K562 (cell line): Measurements from ENCODE around the gene FGFRL1. TPM values are rescaled to one million over a fixed set of nuclear protein-coding genes. Genes with fewer than 3 reads are reported as not detected.
A peak's percentile ranks its signal among the peaks of the same experiment; 100 is the strongest.

Experiments
- ATAC-seq: fragments of 200-7000 bp; cut with Tn5 transposase; 3 replicates; pipeline ENCODE4 v1.9.1; 2020; ENCODE audit warnings: moderate library complexity
- BruUV-seq: library from RNA; stranded (reverse); fragments of 400-500 nt; replicated peaks from 2 replicates; lab custom pipeline; 2021; lab: Mats Ljungman, UMichigan
- CTCF ChIA-PET: fragments of 300-600 bp; formaldehyde crosslinking; extraction: SDS; loops from one replicate; lab custom pipeline; 2021; ENCODE audit warnings: low intra/inter-chr PET ratio; lab: Yijun Ruan, JAX
- POLR2A ChIA-PET: fragments of 300-600, 350-650 bp; sonication (Branson Sonifier 250); formaldehyde crosslinking; extraction: SDS; loops from one replicate; lab custom pipeline; 2021; ENCODE audit warnings: antibody characterized with exemption, inconsistent platforms; lab: Yijun Ruan, JAX
- DNase-seq, 4 experiments: peaks; one replicate each; pipeline versions ENCODE4 v3.0.0 to v3.0.0-alpha.2; 2011 to 2018; ENCODE audit warnings: low spot score in 3 of 4, mixed read lengths in 3 of 4; ENCODE audit errors: extremely low read depth in 1 of 4
- FAIRE-seq: peaks from 2 replicates; lab custom pipeline; 2011; peaks lifted over from hg19 to GRCh38; lab: Jason Lieb, UNC
- H2AFZ ChIP-seq: 2 replicates; pipeline ENCODE4 v1.6.0; 2011; ENCODE audit warnings: low read depth, low read length, control low read depth, inconsistent platforms
- H3K27ac ChIP-seq: fragments of 200-600 bp; 3 replicates; pipeline ENCODE4 v1.8.0; 2011; ENCODE audit warnings: low read depth, mild to moderate bottlenecking, control low read depth, inconsistent platforms, low read length, moderate library complexity, mixed read lengths; ENCODE audit errors: extremely low read depth
- H3K27me3 ChIP-seq, 2 experiments: fragments of 300-600 bp in 1 of 2; 2 replicates in 1 of 2; 3 replicates in 1 of 2; pipeline versions ENCODE4 v1.6.0 to v1.8.0; 2011; ENCODE audit warnings: inconsistent platforms in 2 of 2, low read length in 2 of 2, mild to moderate bottlenecking in 1 of 2, mixed read lengths in 1 of 2, moderate library complexity in 1 of 2; ENCODE audit not compliant: control insufficient read depth in 2 of 2, insufficient read depth in 2 of 2
- H3K36me3 ChIP-seq: fragments of 300-600 bp; 3 replicates; pipeline ENCODE4 v1.8.0; 2011; ENCODE audit warnings: mild to moderate bottlenecking, low read length, inconsistent platforms; ENCODE audit not compliant: control insufficient read depth, insufficient read depth
- H3K4me1 ChIP-seq, 2 experiments: fragments of 200-600 bp in 1 of 2; replicated peaks in 1 of 2; 2 replicates in 1 of 2; 3 replicates in 1 of 2; pipeline versions ENCODE4 v1.5.1 to v1.8.0; 2011; ENCODE audit warnings: inconsistent platforms in 2 of 2, low read length in 2 of 2, mild to moderate bottlenecking in 1 of 2, mixed read lengths in 1 of 2, moderate library complexity in 1 of 2; ENCODE audit not compliant: control insufficient read depth in 2 of 2, insufficient read depth in 2 of 2
- H3K4me2 ChIP-seq: 2 replicates; pipeline ENCODE4 v1.6.1; 2011; ENCODE audit warnings: low read length, control low read depth, inconsistent platforms, mixed read lengths; ENCODE audit not compliant: insufficient read depth
- H3K4me3 ChIP-seq: fragments of 200-600 bp; sonication (generic), shearing (Covaris generic); 2 replicates; pipeline ENCODE4 v1.5.1; 2016; ENCODE audit warnings: control low read depth, inconsistent platforms
- H3K79me2 ChIP-seq: fragments of 200-600 bp; 3 replicates; pipeline ENCODE4 v1.8.0; 2011; ENCODE audit warnings: low read length, inconsistent platforms; ENCODE audit not compliant: control insufficient read depth, insufficient read depth
- H3K9ac ChIP-seq, 2 experiments: 2 replicates each; pipeline versions ENCODE4 v1.6.0 to v1.6.1; 2011; ENCODE audit warnings: low read depth in 2 of 2, low read length in 2 of 2, control low read depth in 1 of 2, inconsistent platforms in 1 of 2, mild to moderate bottlenecking in 1 of 2, mixed read lengths in 1 of 2; ENCODE audit not compliant: insufficient read depth in 1 of 2
- H3K9me1 ChIP-seq: one replicate; pipeline ENCODE4 v1.6.0; 2011; ENCODE audit warnings: inconsistent platforms, mild to moderate bottlenecking, low read length, moderate library complexity; ENCODE audit not compliant: control insufficient read depth, insufficient read depth
- H3K9me3 ChIP-seq: replicated peaks from 2 replicates; pipeline ENCODE4 v1.5.1; 2011; ENCODE audit warnings: low read depth, low read length, inconsistent platforms; ENCODE audit not compliant: control insufficient read depth, insufficient read depth
- H4K20me1 ChIP-seq: replicated peaks from 2 replicates; pipeline ENCODE4 v1.6.1; 2011; ENCODE audit warnings: low read length, inconsistent platforms, mixed read lengths; ENCODE audit not compliant: control insufficient read depth, insufficient read depth
- RBFOX2 ChIP-seq: fragments of 200-400 bp; formaldehyde crosslinking; IDR thresholded peaks from 2 replicates; pipeline ENCODE4 v1.6.1; 2017; ENCODE audit warnings: low read depth, mild to moderate bottlenecking, low read length, moderate library complexity
- WGBS: fragments of 100-300 bp; shearing (Covaris generic); methylation state at CpG from one replicate; pipeline ENCODE4 v1.1.6; 2016; ENCODE audit warnings: low coverage, mixed read lengths; ENCODE audit not compliant: insufficient coverage; ENCODE audit errors: missing lambda C conversion rate; 5-methylcytosine and 5-hydroxymethylcytosine counted together
- in situ Hi-C: fragments of 300-500 bp; cut with MboI; formaldehyde crosslinking; loops from 4 replicates; pipeline ENCODE4 v1.15.0; 2018; ENCODE audit warnings: inconsistent platforms, mixed read lengths
- intact Hi-C: fragments of 100-400 bp; cut with micrococcal nuclease; formaldehyde crosslinking; loops from 2 replicates; pipeline ENCODE4 v1.14.2; 2022
- polyA plus RNA-seq, 8 experiments: library from polyadenylated mRNA; depleted of rRNA in 4 of 8; stranded (reverse) in 5 of 8; unstranded in 3 of 8; fragments of >200 nt; fragmentation: Nextera tagmentation in 2 of 8; fragmentation: Illumina TruSeq in 1 of 8; extraction: Ambion mirVana in 2 of 8; extraction: Trizol in 1 of 8; gene quantifications; 2 replicates each; pipeline versions ENCODE4 v1.2.1 to v1.2.3, GENCODE V29; 2011 to 2014; ENCODE audit warnings: inconsistent platforms in 1 of 8, missing spikeins in 1 of 8
- total RNA-seq, 7 experiments: library from RNA; depleted of rRNA in 6 of 7; stranded (reverse); fragments of >200 nt in 6 of 7; fragmentation: Illumina TruSeq in 2 of 7; extraction: Trizol in 2 of 7; gene quantifications; 2 replicates each; pipeline versions ENCODE4 v1.2.1 to v1.2.3, GENCODE V29; 2011 to 2021; ENCODE audit warnings: low replicate concordance in 1 of 7
- TF ChIP-seq, protein P1 (sequence below): sonication (generic); formaldehyde crosslinking; IDR thresholded peaks from 2 replicates; pipeline ENCODE4 v1.8.1; 2023; ENCODE audit warnings: mild to moderate bottlenecking, missing genetic modification reagents

FGFRL1 gene
- total and polyA plus RNA-seq, 9 of the 15 experiments (the other 6 are each of a cell fraction or from before 2014, with no cell fraction given), result 0.34 to 49.9 (median 14.6) TPM

- H3K9me3 ChIP-seq, result no peaks in the 10 kb centered on the region
- H3K9me1 ChIP-seq, result peaks cover 10% of the 10 kb centered on the region
- peaks cover 0 to 90% of the 10 kb centered on the region in 2 experiments; a peak in 3 of 5 replicates for H3K4me1 ChIP-seq
- peak in 2 of 4 experiments; percentile 10 to 14 for DNase-seq
- no peak overlapping the region for H3K4me3 ChIP-seq
- no peaks in the 10 kb centered on the region for H3K27me3 ChIP-seq
- no peak for FAIRE-seq
- no TSS peak for BruUV-seq
- peak; percentile 13; the same call in 2 of the 3 replicates for ATAC-seq
- H3K9ac ChIP-seq, result peak overlapping the region in 1 of 2 experiments; percentile 52; a peak in 2 of 4 replicates
- intact Hi-C loops (no loop called here), in situ Hi-C loops (no loop called here)
- no peak overlapping the region for H3K27ac ChIP-seq
- no peak overlapping the region for H3K4me2 ChIP-seq
- TF ChIP-seq, protein P1, sequence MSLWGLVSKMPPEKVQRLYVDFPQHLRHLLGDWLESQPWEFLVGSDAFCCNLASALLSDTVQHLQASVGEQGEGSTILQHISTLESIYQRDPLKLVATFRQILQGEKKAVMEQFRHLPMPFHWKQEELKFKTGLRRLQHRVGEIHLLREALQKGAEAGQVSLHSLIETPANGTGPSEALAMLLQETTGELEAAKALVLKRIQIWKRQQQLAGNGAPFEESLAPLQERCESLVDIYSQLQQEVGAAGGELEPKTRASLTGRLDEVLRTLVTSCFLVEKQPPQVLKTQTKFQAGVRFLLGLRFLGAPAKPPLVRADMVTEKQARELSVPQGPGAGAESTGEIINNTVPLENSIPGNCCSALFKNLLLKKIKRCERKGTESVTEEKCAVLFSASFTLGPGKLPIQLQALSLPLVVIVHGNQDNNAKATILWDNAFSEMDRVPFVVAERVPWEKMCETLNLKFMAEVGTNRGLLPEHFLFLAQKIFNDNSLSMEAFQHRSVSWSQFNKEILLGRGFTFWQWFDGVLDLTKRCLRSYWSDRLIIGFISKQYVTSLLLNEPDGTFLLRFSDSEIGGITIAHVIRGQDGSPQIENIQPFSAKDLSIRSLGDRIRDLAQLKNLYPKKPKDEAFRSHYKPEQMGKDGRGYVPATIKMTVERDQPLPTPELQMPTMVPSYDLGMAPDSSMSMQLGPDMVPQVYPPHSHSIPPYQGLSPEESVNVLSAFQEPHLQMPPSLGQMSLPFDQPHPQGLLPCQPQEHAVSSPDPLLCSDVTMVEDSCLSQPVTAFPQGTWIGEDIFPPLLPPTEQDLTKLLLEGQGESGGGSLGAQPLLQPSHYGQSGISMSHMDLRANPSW (CRISPR knock-in tag), result no peak
- TF ChIP-seq RBFOX2, result 0 out of 2 replicates have a peak, but pooled peaks have one; percentile 3
- peaks cover 13% of the 10 kb centered on the region; the same call in 2 of the 3 replicates for H3K36me3 ChIP-seq
- H2AFZ ChIP-seq, result no peak overlapping the region
- 71% methylated on average over 6 of the region's 15 CpGs for WGBS
- ChIA-PET POLR2A (interaction anchor here (0.6 to 2.7 kb wide), 5 partner anchors 10 to 841 kb away, joined by 3 to 7 read pairs (median 3); partner anchors contain the start of gene SLBP), CTCF (no interaction called here)
- peaks cover 7% of the 10 kb centered on the region; the same call in 1 of the 2 replicates for H4K20me1 ChIP-seq
- H3K79me2 ChIP-seq, result peaks cover 9% of the 10 kb centered on the region
Observed at GRCh38 chr4:1017706-1018105, 6.3 kb downstream of the FGFRL1 start.
